ENCODE results near the gene ZNF774. TPM values are rescaled to one million over a fixed set of nuclear protein-coding genes. Genes with fewer than 3 reads are reported as not detected.

ZNF774 gene
- total RNA-seq, 1 experiment from 2014 or later, result 1.5 TPM

DNA sequence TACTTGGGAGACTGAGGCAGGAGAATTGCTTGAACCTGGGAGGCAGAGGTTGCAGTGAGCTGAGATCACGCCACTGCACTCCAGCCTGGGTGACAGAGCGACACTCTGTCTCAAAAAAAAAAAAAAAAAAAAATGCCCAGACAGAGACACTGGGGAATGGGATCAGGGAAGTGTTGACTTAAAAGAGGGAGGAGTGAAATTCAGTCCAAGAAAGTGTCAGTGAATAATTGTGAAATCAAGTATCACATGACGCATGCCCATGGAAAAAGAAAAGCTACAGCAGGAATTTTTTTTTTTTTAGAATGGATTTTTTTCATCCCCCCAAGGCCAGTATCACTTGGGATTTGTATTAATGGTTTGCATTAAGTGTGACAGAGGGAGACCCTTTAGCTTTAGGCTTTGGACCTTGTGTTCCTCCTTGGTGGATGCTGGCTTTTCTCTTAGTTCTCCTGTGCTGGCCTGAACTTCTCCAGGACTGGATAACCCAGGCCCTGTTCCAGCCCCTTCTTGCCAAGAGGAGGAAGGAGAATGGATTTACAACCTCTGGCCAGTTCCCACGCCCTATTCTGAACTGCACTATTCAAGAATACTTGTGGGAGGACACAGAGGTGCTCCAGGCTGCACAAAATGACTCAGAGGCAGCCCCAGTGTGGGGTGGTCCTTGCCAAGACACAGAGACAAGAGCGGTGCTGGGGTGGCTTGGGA lies 36.7 kb upstream of the ZNF774 start:
- intact Hi-C loops (cut with micrococcal nuclease; ENCODE audit: unreplicated experiment), result no loop called here
- DNase-seq (ENCODE audit: low spot score), result no peak
- Histone ChIP-seq H3K9me3 (ENCODE audit: low read depth, low read length, poor library complexity, severe bottlenecking) (no peaks in the 10 kb centered on the region), H3K27me3 (replicated peaks; ENCODE audit: insufficient read depth, low read depth, low read length, poor library complexity) (no peaks in the 10 kb centered on the region), H3K4me1 (ENCODE audit: insufficient read depth, low read length, poor library complexity, severe bottlenecking) (peaks cover 3% of the 10 kb centered on the region), H3K4me3 (ENCODE audit: low read depth, low read length, poor library complexity, severe bottlenecking) (no peak overlapping the region), H3K36me3 (ENCODE audit: insufficient read depth, low read length, poor library complexity, severe bottlenecking) (no peaks in the 10 kb centered on the region), H3K27ac (ENCODE audit: low read depth, low read length, poor library complexity, severe bottlenecking) (no peak overlapping the region)
- ChIA-PET CTCF (no interaction called here), POLR2A (ENCODE audit: low non-redundant PET) (interaction anchor here (0.6 to 0.7 kb wide), 3 partner anchors 332 to 640 kb away, joined by 3 to 10 read pairs (median 5); no protein-coding TSS in a partner anchor)
- no TSS peak for BruUV-seq (replicated peaks)
- TF ChIP-seq, protein P1, sequence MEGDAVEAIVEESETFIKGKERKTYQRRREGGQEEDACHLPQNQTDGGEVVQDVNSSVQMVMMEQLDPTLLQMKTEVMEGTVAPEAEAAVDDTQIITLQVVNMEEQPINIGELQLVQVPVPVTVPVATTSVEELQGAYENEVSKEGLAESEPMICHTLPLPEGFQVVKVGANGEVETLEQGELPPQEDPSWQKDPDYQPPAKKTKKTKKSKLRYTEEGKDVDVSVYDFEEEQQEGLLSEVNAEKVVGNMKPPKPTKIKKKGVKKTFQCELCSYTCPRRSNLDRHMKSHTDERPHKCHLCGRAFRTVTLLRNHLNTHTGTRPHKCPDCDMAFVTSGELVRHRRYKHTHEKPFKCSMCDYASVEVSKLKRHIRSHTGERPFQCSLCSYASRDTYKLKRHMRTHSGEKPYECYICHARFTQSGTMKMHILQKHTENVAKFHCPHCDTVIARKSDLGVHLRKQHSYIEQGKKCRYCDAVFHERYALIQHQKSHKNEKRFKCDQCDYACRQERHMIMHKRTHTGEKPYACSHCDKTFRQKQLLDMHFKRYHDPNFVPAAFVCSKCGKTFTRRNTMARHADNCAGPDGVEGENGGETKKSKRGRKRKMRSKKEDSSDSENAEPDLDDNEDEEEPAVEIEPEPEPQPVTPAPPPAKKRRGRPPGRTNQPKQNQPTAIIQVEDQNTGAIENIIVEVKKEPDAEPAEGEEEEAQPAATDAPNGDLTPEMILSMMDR (conservative IDR thresholded peaks at IDR 0.05; ENCODE audit: low read depth, low read length), result no peak
- TF ChIP-seq EZH2 (IDR thresholded peaks at IDR 0.05; ENCODE audit: borderline replicate concordance, low read depth, low read length, poor library complexity, severe bottlenecking), result no peak

DNA sequence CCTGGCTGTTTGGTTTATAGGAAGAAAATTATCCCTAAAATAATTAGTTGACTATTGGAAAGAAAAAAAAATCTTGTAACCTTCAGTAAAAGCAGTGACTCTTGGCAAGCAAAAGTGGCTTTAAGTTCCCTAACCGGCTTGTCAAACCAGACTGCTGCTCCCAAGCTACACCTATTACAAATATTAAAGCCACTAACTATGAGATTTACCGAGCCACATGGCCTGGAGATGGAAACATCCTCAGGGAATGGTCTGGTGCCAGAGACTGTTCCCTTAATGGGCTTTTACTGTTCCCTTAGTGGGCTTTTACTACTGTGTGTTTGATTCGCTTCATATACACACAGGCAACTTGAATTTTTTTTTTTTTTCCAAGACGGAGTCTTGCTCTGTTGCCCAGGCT lies 35.9 kb upstream of the ZNF774 start:
- Histone ChIP-seq H3K36me3 (ENCODE audit: insufficient read depth, low read length, poor library complexity, severe bottlenecking) (no peaks in the 10 kb centered on the region), H3K9me3 (ENCODE audit: low read depth, low read length, poor library complexity, severe bottlenecking) (no peaks in the 10 kb centered on the region), H3K4me3 (ENCODE audit: low read depth, low read length, poor library complexity, severe bottlenecking) (no peak overlapping the region), H3K4me1 (ENCODE audit: insufficient read depth, low read length, poor library complexity, severe bottlenecking) (peaks cover 7% of the 10 kb centered on the region), H3K27ac (ENCODE audit: low read depth, low read length, poor library complexity, severe bottlenecking) (no peak overlapping the region), H3K27me3 (replicated peaks; ENCODE audit: insufficient read depth, low read depth, low read length, poor library complexity) (no peaks in the 10 kb centered on the region)
- no TSS peak for BruUV-seq (replicated peaks)
- TF ChIP-seq, protein P1 (conservative IDR thresholded peaks at IDR 0.05; ENCODE audit: low read depth, low read length), result no peak
- TF ChIP-seq EZH2 (IDR thresholded peaks at IDR 0.05; ENCODE audit: borderline replicate concordance, low read depth, low read length, poor library complexity, severe bottlenecking), result no peak
- intact Hi-C loops (cut with micrococcal nuclease; ENCODE audit: unreplicated experiment), result no loop called here
- DNase-seq (ENCODE audit: low spot score), result no peak
- ChIA-PET CTCF (no interaction called here), POLR2A (ENCODE audit: low non-redundant PET) (no interaction called here)

DNA sequence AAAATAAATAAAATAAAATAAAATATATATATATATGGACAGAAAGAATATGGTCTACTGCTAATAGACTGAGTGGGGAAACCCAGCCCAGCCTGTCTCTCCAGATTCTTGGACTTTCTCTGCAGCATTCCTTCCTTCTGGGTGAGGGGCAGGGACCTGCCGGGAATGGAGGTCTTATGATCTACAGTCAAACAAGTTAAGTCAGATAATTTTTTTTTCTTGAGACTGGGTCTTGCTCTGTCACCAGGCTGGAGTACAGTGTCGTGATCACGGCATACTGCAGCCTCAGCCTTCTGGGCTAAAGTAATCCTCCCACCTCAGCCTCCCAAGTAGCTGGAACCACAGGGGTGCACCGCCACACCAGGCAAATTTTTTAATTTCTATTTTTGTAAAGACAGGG lies 33.5 kb upstream of the ZNF774 start:
- no peak overlapping the region for H3K4me3 ChIP-seq (ENCODE audit: low read depth, low read length, poor library complexity, severe bottlenecking)
- CTCF ChIA-PET, result interaction anchor here (0.7 kb wide), 2 partner anchors 33 to 182 kb away, joined by 5 to 9 read pairs; partner anchors contain the start of gene ZNF774
- peaks cover 7% of the 10 kb centered on the region for H3K4me1 ChIP-seq (ENCODE audit: insufficient read depth, low read length, poor library complexity, severe bottlenecking)
- TF ChIP-seq, protein P1 (conservative IDR thresholded peaks at IDR 0.05; ENCODE audit: low read depth, low read length), result no peak
- no peak for TF ChIP-seq EZH2 (IDR thresholded peaks at IDR 0.05; ENCODE audit: borderline replicate concordance, low read depth, low read length, poor library complexity, severe bottlenecking)
- no TSS peak for BruUV-seq (replicated peaks)
- no peaks in the 10 kb centered on the region for H3K27me3 ChIP-seq (replicated peaks; ENCODE audit: insufficient read depth, low read depth, low read length, poor library complexity)
- DNase-seq (ENCODE audit: low spot score), result no peak
- intact Hi-C loops (cut with micrococcal nuclease; ENCODE audit: unreplicated experiment), result no loop called here
- H3K9me3 ChIP-seq (ENCODE audit: low read depth, low read length, poor library complexity, severe bottlenecking), result no peaks in the 10 kb centered on the region
- POLR2A ChIA-PET (ENCODE audit: low non-redundant PET), result no interaction called here
- no peak overlapping the region for H3K27ac ChIP-seq (ENCODE audit: low read depth, low read length, poor library complexity, severe bottlenecking)
- H3K36me3 ChIP-seq (ENCODE audit: insufficient read depth, low read length, poor library complexity, severe bottlenecking), result no peaks in the 10 kb centered on the region

All from A673 (cell line).